Renal cortical epithelial cell (primary cell): Measurements from ENCODE around the gene DEFB116. TPM values are rescaled to one million over a fixed set of nuclear protein-coding genes. Genes with fewer than 3 reads are reported as not detected.
"Not testable (repeated sequence)": the region's sequence is repeated elsewhere in the genome, so short reads cannot be mapped to it uniquely, and the experiment has no call there.

Source experiments
- DNase-seq: peaks from one replicate; pipeline ENCODE4 v3.0.0-alpha.2; 2011; ENCODE audit warnings: low read depth
- total RNA-seq: library from RNA; depleted of rRNA; stranded (reverse); fragments of >200 nt; gene quantifications from 2 replicates; pipeline ENCODE4 v1.2.3, GENCODE V29; 2014

Gene DEFB116, protein sequence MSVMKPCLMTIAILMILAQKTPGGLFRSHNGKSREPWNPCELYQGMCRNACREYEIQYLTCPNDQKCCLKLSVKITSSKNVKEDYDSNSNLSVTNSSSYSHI
- not detected in 2 replicates for total RNA-seq

DNA sequence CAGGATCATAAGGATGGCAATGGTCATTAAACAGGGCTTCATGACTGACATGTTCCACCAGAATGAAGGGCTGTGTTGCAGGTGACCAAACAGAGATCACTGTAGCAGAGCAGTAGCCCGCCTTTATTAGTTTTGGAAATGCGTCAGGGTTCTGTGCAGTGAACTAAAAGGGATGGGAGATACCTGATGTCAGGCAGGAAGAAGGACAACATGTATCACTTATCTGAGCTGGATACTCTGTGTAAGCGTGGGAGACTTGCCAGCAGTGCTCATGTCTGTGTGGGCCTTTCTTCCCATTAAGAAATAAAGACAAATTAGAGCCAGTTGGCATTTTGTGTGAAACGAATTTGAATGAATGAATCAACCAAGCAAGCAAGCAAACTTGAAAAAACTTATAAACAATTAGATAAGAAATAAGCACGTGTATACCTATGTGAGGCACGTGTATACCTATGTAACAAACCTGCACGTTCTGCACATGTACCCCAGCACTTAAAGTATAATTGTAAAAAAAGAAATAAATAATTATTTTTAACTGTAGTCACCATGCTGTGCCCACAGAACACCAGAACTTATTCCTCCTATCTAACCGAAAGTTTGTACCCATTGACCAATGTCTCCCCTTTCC lies at the start of gene DEFB116:
Gene DEFB116 (minus strand): TSS at position 51 of the 628 bp plus-strand sequence. CDS start 0 bp downstream, at position 51.
- DNase-seq, result no peak

DNA sequence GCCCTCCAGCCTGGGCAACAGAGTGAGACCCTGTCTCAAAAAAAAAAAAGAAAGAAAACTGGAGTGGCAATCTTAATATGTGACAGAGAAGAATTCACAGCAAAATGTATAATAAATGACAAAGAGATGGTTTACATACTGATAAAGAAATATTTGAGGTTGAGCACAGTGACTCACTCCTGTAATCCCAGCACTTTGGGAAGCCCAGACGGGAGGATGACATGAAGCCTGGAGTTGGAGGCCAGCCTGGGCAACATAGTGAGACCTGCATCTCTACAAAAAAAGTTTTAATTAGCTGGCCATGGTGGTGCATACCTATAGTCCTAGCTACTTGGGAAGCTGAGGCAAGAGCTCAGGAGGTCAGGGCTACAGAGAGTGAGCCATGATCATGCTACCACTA lies 47.6 kb upstream of the DEFB116 start:
- no peak for DNase-seq

DNA sequence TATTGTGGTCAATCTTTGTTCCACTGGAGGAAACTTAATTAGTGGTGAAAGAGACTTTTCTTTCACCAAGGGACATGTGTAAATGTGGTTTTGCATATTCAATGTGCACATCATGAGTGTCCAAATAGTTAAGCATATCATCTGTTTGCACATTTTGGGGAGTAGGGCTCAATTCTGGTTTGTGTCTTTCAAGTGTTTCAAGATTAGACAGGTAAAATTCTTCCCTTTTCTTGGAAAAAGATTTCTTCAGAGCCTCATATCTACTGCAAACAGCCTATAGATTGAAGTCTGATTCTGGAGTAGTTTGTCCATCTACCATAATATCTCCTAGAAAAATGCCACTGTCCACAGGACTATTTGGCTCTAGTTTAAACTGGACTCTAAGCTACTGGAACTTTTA lies 33.1 kb upstream of the DEFB116 start:
- no peak for DNase-seq

DNA sequence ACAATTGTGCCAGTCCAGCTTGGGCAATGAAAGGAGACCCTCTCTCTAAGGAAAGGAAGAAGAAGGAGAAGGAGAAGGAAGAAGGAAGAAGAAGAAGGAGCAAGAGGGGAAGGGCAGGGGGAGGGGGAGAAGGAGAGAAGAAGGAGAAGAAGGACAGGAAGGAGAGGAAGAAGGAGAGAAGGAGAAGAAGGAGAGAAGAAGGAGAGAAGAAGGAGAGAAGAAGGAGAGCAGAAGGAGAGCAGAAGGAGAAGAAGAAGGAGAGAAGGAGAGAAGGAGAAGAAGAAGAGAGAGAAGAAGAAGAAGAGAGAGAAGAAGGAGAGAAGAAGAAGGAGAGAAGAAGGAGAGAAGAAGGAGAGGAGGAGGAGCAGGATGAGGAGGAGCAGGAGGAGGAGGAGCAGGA lies 22.5 kb upstream of the DEFB116 start:
- DNase-seq, result no peak

DNA sequence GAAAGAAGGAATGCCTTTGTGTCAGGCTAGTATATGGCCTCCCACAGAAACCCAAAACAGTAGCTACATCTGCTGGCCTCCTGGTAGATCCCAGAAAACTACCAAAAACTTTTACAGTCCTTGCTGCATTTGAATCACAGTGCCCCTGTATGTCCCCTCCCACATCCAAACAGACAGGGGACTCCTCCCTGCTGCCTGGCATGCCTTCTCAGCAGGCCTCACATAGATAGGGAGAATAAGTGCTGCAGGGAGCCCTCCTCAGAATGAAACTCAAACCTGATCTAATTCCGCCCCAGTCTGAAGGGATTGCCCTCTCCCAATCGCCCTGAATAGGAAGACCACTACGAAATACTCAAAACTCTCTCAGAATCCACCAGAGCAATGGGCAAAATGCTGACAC lies 14.1 kb upstream of the DEFB116 start:
- DNase-seq, result no peak

DNA sequence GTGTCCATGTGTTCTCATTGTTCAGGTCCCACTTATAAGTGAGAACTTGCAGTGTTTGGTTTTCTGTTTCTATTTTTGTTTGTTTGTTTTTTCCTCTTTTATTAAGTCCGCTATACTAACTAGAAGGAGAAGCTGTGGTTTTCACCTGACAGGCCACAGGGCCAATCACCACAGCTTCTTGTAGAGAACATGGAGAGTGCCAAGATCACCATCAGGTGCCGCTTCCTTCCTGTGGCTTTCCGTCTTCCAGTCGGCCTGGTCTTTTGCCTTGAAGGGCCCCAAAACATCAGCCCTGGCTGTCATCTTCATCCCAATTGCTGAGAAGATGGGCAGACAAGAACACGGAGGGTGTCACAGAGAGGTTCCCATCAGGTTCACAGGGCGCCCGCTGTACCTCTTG lies 23.4 kb downstream of the DEFB116 start:
- DNase-seq, result not testable (repeated sequence)

DNA sequence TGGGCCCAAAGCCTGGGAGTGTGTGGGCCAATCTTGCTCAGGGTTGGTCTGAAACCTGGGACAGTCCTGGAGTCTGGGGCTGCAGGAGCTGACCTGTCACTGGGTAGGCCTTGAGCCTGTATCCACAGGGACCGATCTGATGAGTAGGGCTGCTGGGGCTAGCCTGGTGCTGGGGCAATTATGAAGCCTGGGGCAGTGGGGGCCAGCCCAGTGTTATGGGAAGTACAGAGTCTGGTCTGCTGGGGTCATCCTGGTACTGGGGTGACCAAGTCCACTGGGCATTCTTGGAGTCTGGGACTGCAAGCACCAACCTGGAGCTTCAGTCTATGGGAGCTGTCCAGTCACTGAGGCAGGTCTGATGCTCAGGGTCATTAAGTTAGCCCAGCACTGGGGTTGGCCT lies 30.2 kb downstream of the DEFB116 start:
- no peak for DNase-seq

DNA sequence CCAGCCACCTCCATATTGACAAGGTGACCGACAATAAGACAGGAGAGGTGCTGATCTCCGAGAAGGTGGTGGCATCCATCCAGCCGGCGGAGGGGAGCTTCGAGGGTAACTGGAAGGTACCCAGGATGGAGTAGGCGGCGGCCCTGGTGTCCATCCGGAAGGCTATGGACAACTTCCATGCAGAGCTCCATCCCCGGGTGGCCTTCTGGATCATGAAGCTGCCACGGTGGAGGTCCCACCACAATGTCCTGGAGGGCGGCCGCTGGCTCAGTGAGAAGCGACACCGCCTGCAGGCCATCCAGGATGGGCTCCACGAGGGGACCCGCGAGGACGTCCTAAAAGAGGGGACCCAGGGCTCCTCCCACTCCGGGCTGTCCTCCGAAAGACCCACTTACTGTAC lies 33.9 kb downstream of the DEFB116 start:
- no peak for DNase-seq

DNA sequence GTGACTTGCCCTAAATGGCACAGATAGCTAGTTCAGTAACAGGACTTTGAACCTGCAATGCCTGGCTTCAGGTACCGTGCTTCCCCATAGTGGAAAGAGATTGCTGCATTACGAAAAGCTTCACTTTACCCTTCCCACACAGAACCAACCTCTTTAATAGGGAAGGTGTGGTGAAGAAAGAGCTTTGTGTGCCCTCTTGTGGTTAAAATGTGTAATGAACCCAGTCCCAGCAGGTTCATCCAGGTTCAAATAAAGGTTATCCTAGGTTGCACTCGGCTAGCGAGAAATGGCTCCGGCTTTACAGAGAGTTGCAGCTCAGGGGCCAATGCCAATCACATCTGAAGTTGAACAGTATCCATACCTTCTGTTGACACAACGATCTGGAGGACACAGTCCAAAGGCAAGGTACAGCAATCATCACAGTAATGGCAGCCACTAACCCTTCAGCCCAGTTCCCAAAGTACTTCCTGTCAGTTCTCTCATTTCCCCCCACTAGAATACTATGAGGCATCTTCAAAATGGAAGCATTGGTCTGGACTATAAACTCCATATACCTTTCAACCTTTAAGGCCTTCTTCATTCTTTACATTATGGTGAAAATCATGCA lies 48.0 kb downstream of the DEFB116 start:
- no peak for DNase-seq

DNA sequence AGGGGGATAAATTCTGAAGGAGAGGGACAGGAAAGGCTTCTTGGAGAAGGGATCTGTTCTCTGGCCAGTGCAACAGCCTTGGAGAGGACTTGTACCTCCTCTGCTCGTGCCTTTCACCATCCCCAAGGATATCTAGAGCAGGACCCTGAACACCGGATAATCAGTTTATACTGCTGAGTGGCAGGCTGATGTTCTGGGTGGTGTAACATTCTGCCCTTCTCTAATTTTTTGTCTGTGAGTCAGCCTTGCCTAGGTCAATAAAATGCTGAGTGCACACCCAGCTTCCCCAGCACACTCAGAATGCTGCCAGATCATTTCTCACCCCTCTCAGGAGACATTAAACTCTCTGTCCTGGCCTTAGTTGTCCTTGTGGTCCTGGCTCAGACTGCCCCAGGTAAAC lies 51.0 kb downstream of the DEFB116 start, which contains the start of gene DEFB115:
Gene DEFB115 (plus strand): TSS at position 301 of the 400 bp plus-strand sequence. CDS start 0 bp downstream, at position 301.
- DNase-seq, result no peak

DNA sequence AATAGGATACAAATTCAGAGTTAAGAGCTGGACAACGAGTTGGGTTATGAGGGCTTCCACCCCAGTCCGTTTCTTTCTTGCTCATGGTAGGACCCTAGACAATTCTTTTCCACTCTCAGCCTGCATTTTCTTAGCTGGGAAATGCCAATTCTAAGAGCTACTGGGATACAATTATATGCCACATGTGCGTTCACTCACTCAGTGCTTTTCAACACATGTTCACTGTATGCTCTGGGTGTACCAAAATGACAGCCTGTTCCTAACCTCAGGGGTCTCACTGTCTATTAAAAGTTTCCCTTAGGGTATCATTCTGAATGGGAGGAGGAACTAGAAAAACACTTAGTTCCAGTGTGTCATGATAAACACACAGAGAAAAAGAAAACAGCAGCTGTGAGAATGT lies 51.4 kb downstream of the DEFB116 start:
- no peak for DNase-seq

Other genes starting within 250 kb of the DEFB116 start
- gene DEFB115, start 50.9 kb downstream of the DEFB116 start, total RNA-seq, result not detected in 2 replicates
- not detected in 2 replicates for gene DEFB118, start 60.0 kb upstream of the DEFB116 start, total RNA-seq
- not detected in 2 replicates for gene DEFB119, start 82.0 kb upstream of the DEFB116 start, total RNA-seq
- not detected in 2 replicates for gene DEFB121, start 97.6 kb upstream of the DEFB116 start, total RNA-seq
- gene DEFB123, start 132.0 kb upstream of the DEFB116 start, total RNA-seq, result not detected in 2 replicates
- not detected in 2 replicates for gene DEFB124, start 166.5 kb upstream of the DEFB116 start, total RNA-seq
- not detected in 2 replicates for gene REM1, start 166.7 kb upstream of the DEFB116 start, total RNA-seq
- gene HM13, start 205.9 kb upstream of the DEFB116 start, total RNA-seq, result 64.6 and 150 TPM in 2 replicates